Omental fat pad (tissue), 4 donors: ENCODE measurements around the gene SOCS3. TPM values are rescaled to one million over a fixed set of nuclear protein-coding genes. Genes with fewer than 3 reads are reported as not detected.
A peak's percentile ranks its signal among the peaks of the same experiment; 100 is the strongest.

Source experiments
- ATAC-seq: fragments of 150-250 bp; one replicate; pipeline ENCODE4 v1.9.1; 2016; ENCODE audit warnings: mild to moderate bottlenecking, moderate library complexity; ENCODE audit not compliant: low FRiP score
- DNase-seq: peaks from one replicate; pipeline ENCODE4 v3.0.0-alpha.2; 2019; ENCODE audit warnings: low spot score
- CTCF ChIP-seq, 3 donors: fragments of 450-650 bp; IDR thresholded peaks; one replicate each; pipeline ENCODE4 v1.5.1; 2016 to 2017; ENCODE audit warnings: antibody characterized with exemption in 3 of 3, mild to moderate bottlenecking in 3 of 3, moderate library complexity in 2 of 3
- total RNA-seq, 4 donors: library from RNA; depleted of rRNA; stranded (reverse); fragments of >200 nt; gene quantifications; one replicate each; pipeline ENCODE4 v1.1.0, GENCODE V29; 2016

Gene SOCS3
- total RNA-seq, 4 donors from 2014 or later: 186 to 1,117 (median 634) TPM

- no peak for ATAC-seq
- no peak for TF ChIP-seq CTCF (IDR thresholded peaks at IDR 0.05)
- DNase-seq: no peak
Measured at GRCh38 chr17:78391051-78391431, 31.2 kb upstream of the SOCS3 start.

- no peak for TF ChIP-seq CTCF (IDR thresholded peaks at IDR 0.05)
- no peak for DNase-seq
- ATAC-seq: no peak
Measured at GRCh38 chr17:78390241-78391050, 30.6 kb upstream of the SOCS3 start.

- DNase-seq: no peak
- no peak for TF ChIP-seq CTCF (IDR thresholded peaks at IDR 0.05)
- no peak for ATAC-seq
Measured at GRCh38 chr17:78387977-78388941, 28.4 kb upstream of the SOCS3 start.

GRCh38 chr17:78384479-78385175 lies 24.8 kb upstream of the SOCS3 start:
- no peak for DNase-seq
- no peak for ATAC-seq

DNA sequence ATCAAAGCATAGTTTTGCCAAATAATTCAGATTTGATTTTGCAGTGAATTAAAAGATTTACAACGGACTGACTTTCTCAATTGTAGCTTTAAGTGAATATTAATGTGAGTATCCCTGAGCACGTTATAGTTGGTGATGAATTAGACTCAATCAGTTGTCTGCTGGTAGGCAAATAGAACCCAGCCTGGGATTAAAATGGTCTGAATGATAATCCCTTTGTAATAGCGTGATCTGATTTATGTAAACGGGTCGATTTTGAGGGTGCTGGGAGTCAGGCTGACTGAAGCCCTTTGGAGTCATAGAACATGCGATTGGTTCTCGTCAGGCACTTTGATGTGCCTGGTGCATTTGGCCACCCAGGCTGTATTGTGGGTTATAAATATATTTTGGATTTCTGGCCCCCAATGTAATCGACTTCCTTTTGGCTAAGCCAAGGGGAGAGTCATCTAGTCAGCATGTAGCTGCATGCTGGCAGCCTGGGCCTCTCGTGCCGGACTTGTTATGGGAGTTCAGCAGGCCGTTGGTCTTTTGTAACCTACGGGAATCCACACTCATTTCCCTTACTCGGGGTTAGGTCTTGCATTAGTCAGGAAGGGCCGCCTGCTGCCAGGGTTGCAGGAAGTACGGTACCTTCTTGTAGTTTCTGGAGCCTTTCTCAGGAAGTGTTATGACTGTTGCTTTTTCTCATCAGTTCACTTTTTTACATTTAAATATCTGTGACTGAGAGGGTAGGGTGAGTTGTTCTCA lies 24.0 kb upstream of the SOCS3 start:
- ATAC-seq (peak; percentile 67), DNase-seq (peak; percentile 56)
- no peak for TF ChIP-seq CTCF (IDR thresholded peaks at IDR 0.05)

More at GRCh38 chr17:78384479-78385175, 24.8 kb upstream of the SOCS3 start:
- TF ChIP-seq CTCF (IDR thresholded peaks at IDR 0.05): no peak

- DNase-seq: no peak
- no peak for TF ChIP-seq CTCF (IDR thresholded peaks at IDR 0.05)
- no peak for ATAC-seq
Measured at GRCh38 chr17:78381601-78382232, 21.8 kb upstream of the SOCS3 start.
